Glutamatergic neuron (in vitro differentiated cells): Measurements from ENCODE around the gene CCNL1. TPM values are rescaled to one million over a fixed set of nuclear protein-coding genes. Genes with fewer than 3 reads are reported as not detected.

Experiments
- DNase-seq: peaks from one replicate; pipeline ENCODE4 v3.0.0; 2022
- H3K27ac Mint-ChIP-seq: one replicate; pipeline ENCODE4 v1.8.0; 2020; ENCODE audit warnings: mild to moderate bottlenecking, mixed read lengths, inconsistent platforms; ENCODE audit not compliant: unreplicated experiment
- H3K27me3 Mint-ChIP-seq: one replicate; pipeline ENCODE4 v1.8.0; 2020; ENCODE audit warnings: mild to moderate bottlenecking, moderate library complexity, mixed read lengths, inconsistent platforms; ENCODE audit not compliant: unreplicated experiment
- H3K36me3 Mint-ChIP-seq: one replicate; pipeline ENCODE4 v1.8.0; 2020; ENCODE audit warnings: mild to moderate bottlenecking, mixed read lengths, inconsistent platforms; ENCODE audit not compliant: unreplicated experiment
- H3K4me1 Mint-ChIP-seq: one replicate; pipeline ENCODE4 v1.8.0; 2020; ENCODE audit warnings: mild to moderate bottlenecking, low read depth, mixed read lengths, inconsistent platforms; ENCODE audit not compliant: unreplicated experiment
- H3K4me3 Mint-ChIP-seq: one replicate; pipeline ENCODE4 v1.8.0; 2020; ENCODE audit warnings: mild to moderate bottlenecking, mixed read lengths, inconsistent platforms; ENCODE audit not compliant: unreplicated experiment
- H3K9me3 Mint-ChIP-seq: one replicate; pipeline ENCODE4 v1.8.0; 2020; ENCODE audit warnings: mild to moderate bottlenecking, moderate library complexity, mixed read lengths, inconsistent platforms; ENCODE audit not compliant: unreplicated experiment
- CTCF ChIP-seq: fragments of 200-600 bp; sonication (generic); IDR thresholded peaks from one replicate; pipeline ENCODE4 v1.5.0; 2021; ENCODE audit not compliant: partially characterized antibody, unreplicated experiment
- total RNA-seq: library from RNA; stranded (reverse); fragmentation: NEBNext Ultra II Directional; extraction: Animal tissue kit (Norgen Biotek cat#: 25700); gene quantifications from one replicate; pipeline ENCODE4 v1.2.1, GENCODE V29; 2021; ENCODE audit not compliant: unreplicated experiment

CCNL1 gene
- total RNA-seq, 1 donor from 2014 or later, result 123 TPM

GRCh38 chr3:157128771-157129681, 30.9 kb downstream of the CCNL1 start:
- no peak for DNase-seq
- Mint-ChIP-seq H3K27me3 (no peaks in the 10 kb centered on the region), H3K4me1 (peaks cover 13% of the 10 kb centered on the region), H3K9me3 (peaks cover 8% of the 10 kb centered on the region), H3K4me3 (no peak overlapping the region), H3K27ac (no peak overlapping the region), H3K36me3 (no peaks in the 10 kb centered on the region)
- TF ChIP-seq CTCF, result no peak

GRCh38 chr3:157127831-157128767, 31.8 kb downstream of the CCNL1 start:
- Mint-ChIP-seq H3K36me3 (no peaks in the 10 kb centered on the region), H3K27me3 (no peaks in the 10 kb centered on the region), H3K9me3 (peaks cover 7% of the 10 kb centered on the region), H3K4me3 (no peak overlapping the region), H3K27ac (no peak overlapping the region), H3K4me1 (peaks cover 13% of the 10 kb centered on the region)
- no peak for DNase-seq
- no peak for TF ChIP-seq CTCF

- DNase-seq, result no peak
Measured at GRCh38 chr3:157127268-157127667, 32.7 kb downstream of the CCNL1 start.

DNA sequence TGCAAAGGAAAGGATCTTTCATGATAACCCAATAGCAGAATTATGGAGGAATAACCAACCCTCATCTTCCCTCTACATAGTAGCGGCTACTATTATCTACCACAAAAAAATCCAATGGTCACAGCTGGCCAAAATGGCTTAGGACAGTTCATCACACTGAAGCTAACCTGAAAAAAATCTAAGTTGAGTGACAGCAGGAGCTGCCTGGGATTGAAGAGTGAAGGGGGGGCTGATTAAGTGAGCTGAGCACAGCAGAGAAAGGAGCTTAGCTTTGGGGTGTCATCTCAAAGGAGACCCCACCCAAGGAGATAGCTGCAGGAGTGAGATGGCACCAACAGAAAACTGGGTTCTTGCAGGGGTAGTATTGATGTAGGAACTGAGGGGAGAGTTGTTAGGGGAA, 33.6 kb downstream of the CCNL1 start:
- Mint-ChIP-seq H3K27me3 (peaks cover 3% of the 10 kb centered on the region), H3K4me3 (no peak overlapping the region), H3K27ac (no peak overlapping the region), H3K9me3 (peaks cover 6% of the 10 kb centered on the region), H3K4me1 (peaks cover 13% of the 10 kb centered on the region), H3K36me3 (no peaks in the 10 kb centered on the region)
- DNase-seq, result no peak
- no peak for TF ChIP-seq CTCF

More at GRCh38 chr3:157127268-157127667, 32.7 kb downstream of the CCNL1 start:
- no peaks in the 10 kb centered on the region for H3K27me3 Mint-ChIP-seq
- no peak for TF ChIP-seq CTCF
- H3K27ac Mint-ChIP-seq, result no peak overlapping the region
- no peaks in the 10 kb centered on the region for H3K36me3 Mint-ChIP-seq
- H3K4me1 Mint-ChIP-seq, result peaks cover 13% of the 10 kb centered on the region
- peaks cover 6% of the 10 kb centered on the region for H3K9me3 Mint-ChIP-seq
- no peak overlapping the region for H3K4me3 Mint-ChIP-seq
